HCT116 (cell line): ENCODE measurements around the gene DCST2. TPM values are rescaled to one million over a fixed set of nuclear protein-coding genes. Genes with fewer than 3 reads are reported as not detected.

ENCODE experiments used
- ATAC-seq: fragments of 200-7000 bp; cut with Tn5 transposase; 2 replicates; pipeline ENCODE4 v1.9.1; 2020; ENCODE audit warnings: mild to moderate bottlenecking, moderate library complexity
- BruUV-seq: library from RNA; stranded (reverse); fragments of 400-500 nt; replicated peaks from 2 replicates; lab custom pipeline; 2021; lab: Mats Ljungman, UMichigan
- CTCF ChIA-PET: fragments of 300-600 bp; sonication (Branson Sonifier 250); formaldehyde crosslinking; loops from one replicate; lab custom pipeline; 2021; ENCODE audit warnings: antibody characterized with exemption; lab: Charles Lee
- POLR2A ChIA-PET: fragments of 300-600, 350-600 bp; sonication (Branson Sonifier 250); formaldehyde crosslinking; loops from one replicate; lab custom pipeline; 2021; ENCODE audit warnings: antibody characterized with exemption; lab: Charles Lee
- RAD21 ChIA-PET, 2 experiments: fragments of 300-600 bp; sonication (Branson Sonifier 250); formaldehyde crosslinking; loops; one replicate each; lab custom pipeline; 2023; ENCODE audit warnings: low total read pairs in 2 of 2; ENCODE audit not compliant: uncharacterized antibody in 2 of 2, unreplicated experiment in 2 of 2, low non-redundant PET in 1 of 2; lab: Charles Lee
- DNase-seq: peaks from one replicate; pipeline ENCODE4 v3.0.0-alpha.2; 2010; ENCODE audit warnings: low read depth, low spot score
- H2AFZ ChIP-seq: fragments of 200-600 bp; shearing (Covaris generic), sonication (generic); 2 replicates; pipeline ENCODE4 v1.6.1; 2017; ENCODE audit warnings: low read depth, mixed run types, mixed read lengths, antibody characterized with exemption, low read length; ENCODE audit not compliant: poor library complexity, severe bottlenecking
- H3K27ac ChIP-seq: 2 replicates; pipeline ENCODE4 v1.5.1; 2012; ENCODE audit warnings: low read depth, low read length
- H3K27me3 ChIP-seq: fragments of 200-600 bp; sonication (generic); 2 replicates; pipeline ENCODE4 v1.6.1; 2016; ENCODE audit warnings: mixed run types, low read length, mixed read lengths; ENCODE audit not compliant: insufficient read depth
- H3K36me3 ChIP-seq, 2 experiments: fragments of 200-500 bp in 1 of 2; fragments of 200-600 bp in 1 of 2; sonication (Bioruptor generic) in 1 of 2; sonication (generic) in 1 of 2; 2 replicates each; pipeline versions ENCODE4 v1.5.1 to v1.6.1; 2014 to 2016; ENCODE audit warnings: low read length in 2 of 2, inconsistent platforms in 1 of 2, mixed read lengths in 1 of 2, mixed run types in 1 of 2; ENCODE audit not compliant: insufficient read depth in 2 of 2, control insufficient read depth in 1 of 2
- H3K4me1 ChIP-seq, 2 experiments: fragments of 200-600 bp in 1 of 2; sonication (generic) in 1 of 2; 2 replicates each; pipeline versions ENCODE4 v1.5.1 to v1.6.1; 2012 to 2017; ENCODE audit warnings: low read length in 2 of 2, inconsistent platforms in 1 of 2, mild to moderate bottlenecking in 1 of 2, mixed read lengths in 1 of 2, mixed run types in 1 of 2, moderate library complexity in 1 of 2; ENCODE audit not compliant: insufficient read depth in 2 of 2, control insufficient read depth in 1 of 2
- H3K4me2 ChIP-seq: fragments of 200-600 bp; sonication (generic); 2 replicates; pipeline ENCODE4 v1.6.1; 2017; ENCODE audit warnings: mixed run types, low read length, mixed read lengths
- H3K4me3 ChIP-seq, 2 experiments: fragments of 200-600 bp in 1 of 2; sonication (generic) in 1 of 2; replicated peaks in 1 of 2; 2 replicates each; pipeline ENCODE4 v1.5.1; 2011 to 2016; ENCODE audit warnings: low read length in 2 of 2, control low read depth in 1 of 2, low read depth in 1 of 2, mild to moderate bottlenecking in 1 of 2, mixed read lengths in 1 of 2, mixed run types in 1 of 2
- H3K79me2 ChIP-seq: fragments of 200-600 bp; sonication (generic); 2 replicates; pipeline ENCODE4 v1.6.1; 2017; ENCODE audit warnings: mild to moderate bottlenecking, mixed run types, low read length, moderate library complexity, mixed read lengths; ENCODE audit not compliant: insufficient read depth
- H3K9ac ChIP-seq: fragments of 200-600 bp; sonication (generic); 2 replicates; pipeline ENCODE4 v1.6.1; 2016; ENCODE audit warnings: low read length, mixed read lengths
- H3K9me2 ChIP-seq: fragments of 200-600 bp; sonication (generic), shearing (Covaris generic); 2 replicates; pipeline ENCODE4 v1.6.1; 2017; ENCODE audit warnings: mixed run types, mild to moderate bottlenecking, moderate library complexity; ENCODE audit not compliant: insufficient read depth
- H3K9me3 ChIP-seq, 2 experiments: fragments of 200-500 bp in 1 of 2; fragments of 200-600 bp in 1 of 2; sonication (Bioruptor generic) in 1 of 2; sonication (generic) in 1 of 2; 2 replicates each; pipeline ENCODE4 v1.6.1; 2014 to 2017; ENCODE audit warnings: low read length in 2 of 2, mixed read lengths in 2 of 2, inconsistent platforms in 1 of 2, low read depth in 1 of 2, mild to moderate bottlenecking in 1 of 2, mixed run types in 1 of 2, moderate library complexity in 1 of 2; ENCODE audit not compliant: control insufficient read depth in 1 of 2, insufficient read depth in 1 of 2
- H4K20me1 ChIP-seq: fragments of 200-600 bp; sonication (generic), shearing (Covaris generic); 2 replicates; pipeline ENCODE4 v1.6.1; 2017; ENCODE audit warnings: mixed run types, mild to moderate bottlenecking, moderate library complexity; ENCODE audit not compliant: insufficient read depth
- EGR1 ChIP-seq: IDR thresholded peaks from 2 replicates; pipeline ENCODE4 v1.6.1; 2012; ENCODE audit warnings: low read depth
- ELF1 ChIP-seq: IDR thresholded peaks from 2 replicates; pipeline ENCODE4 v1.6.1; 2012; ENCODE audit warnings: low read depth, borderline replicate concordance
- POLR2A ChIP-seq: IDR thresholded peaks from 2 replicates; pipeline ENCODE4 v1.7.0; 2011; ENCODE audit warnings: borderline replicate concordance; ENCODE audit not compliant: insufficient read depth, insufficient read length; ENCODE audit errors: extremely low read depth
- RAD21 ChIP-seq: IDR thresholded peaks from 2 replicates; pipeline ENCODE4 v1.6.1; 2012; ENCODE audit warnings: low read depth, mild to moderate bottlenecking
- REST ChIP-seq: IDR thresholded peaks from 2 replicates; pipeline ENCODE4 v1.6.1; 2012; ENCODE audit warnings: low read depth
- SP1 ChIP-seq: IDR thresholded peaks from 2 replicates; pipeline ENCODE4 v1.6.1; 2012; ENCODE audit warnings: low read depth
- SRF ChIP-seq: IDR thresholded peaks from 2 replicates; pipeline ENCODE4 v1.6.1; 2012; ENCODE audit warnings: low read depth
- ZBTB33 ChIP-seq: IDR thresholded peaks from 2 replicates; pipeline ENCODE4 v1.6.1; 2011; ENCODE audit warnings: mild to moderate bottlenecking, low read length, moderate library complexity; ENCODE audit not compliant: insufficient replicate concordance; ENCODE audit errors: extremely low read depth
- ZFX ChIP-seq: fragments of 450-650 bp; IDR thresholded peaks from 2 replicates; pipeline ENCODE4 v1.6.1; 2017
- intact Hi-C: fragments of 100-400 bp; cut with micrococcal nuclease; formaldehyde crosslinking; loops from 2 replicates; pipeline ENCODE4 v1.10.0; 2022
- total RNA-seq: library from RNA; stranded (reverse); gene quantifications from one replicate; pipeline ENCODE4 v1.2.1, GENCODE V29; 2021; ENCODE audit not compliant: unreplicated experiment

DCST2 gene
- total RNA-seq, 1 experiment from 2014 or later = 2.0 TPM

DNA sequence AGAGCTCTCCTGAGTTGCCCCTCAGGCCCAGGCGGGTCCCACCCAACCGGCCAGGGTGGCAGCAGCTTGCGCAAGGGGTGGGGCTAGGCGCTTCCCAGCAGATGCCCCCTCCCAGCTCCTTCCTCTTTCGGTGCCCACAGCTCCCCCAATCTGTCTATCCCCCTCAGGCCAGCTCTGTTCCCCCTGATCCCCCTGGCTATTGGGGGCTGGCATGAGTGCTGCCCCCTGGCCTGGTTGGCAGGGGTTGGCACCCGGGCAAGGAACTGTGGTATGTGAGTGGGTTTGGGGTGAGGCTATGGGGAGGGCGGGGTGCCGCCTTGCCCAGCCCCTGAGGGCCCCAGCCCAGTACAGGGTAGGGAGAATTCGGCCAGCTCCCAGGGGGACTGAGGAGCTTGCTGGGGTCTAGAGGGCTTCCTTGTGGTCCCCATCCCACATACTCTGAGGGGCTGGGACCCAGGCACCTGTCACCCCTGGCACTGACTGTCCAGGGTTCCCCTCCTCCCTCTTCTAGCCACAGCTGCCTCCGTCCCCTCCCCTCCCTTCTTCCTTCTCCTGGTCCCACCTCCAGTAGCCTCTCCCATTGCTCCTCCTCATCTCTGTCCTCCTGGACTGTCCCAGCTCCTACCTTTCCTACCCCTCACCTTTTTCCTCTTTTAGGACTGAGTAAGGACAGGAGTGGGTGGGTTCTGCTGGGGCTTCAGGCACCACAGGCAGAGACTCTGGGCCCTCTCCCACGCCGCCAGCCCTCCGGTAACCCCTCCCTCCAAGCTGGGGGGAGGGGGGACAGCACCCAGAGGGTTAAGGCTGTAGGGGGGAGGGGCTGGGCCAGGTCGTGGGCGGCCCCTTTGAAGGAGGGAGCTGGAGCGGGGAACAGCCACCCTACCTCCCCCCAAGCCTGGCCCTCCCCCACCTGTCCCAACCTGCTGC lies 25.3 kb downstream of the DCST2 start:
- Histone ChIP-seq H3K4me2 (no peak overlapping the region), H3K9ac (no peak overlapping the region), H4K20me1 (no peaks in the 10 kb centered on the region), H3K9me3 (no peaks in the 10 kb centered on the region), H2AFZ (no peak overlapping the region), H3K9me2 (no peaks in the 10 kb centered on the region), H3K27me3 (no peaks in the 10 kb centered on the region), H3K79me2 (peaks cover 94% of the 10 kb centered on the region), H3K4me1 (peaks cover 18 to 83% of the 10 kb centered on the region in 2 experiments), H3K36me3 (peaks cover 0 to 7% of the 10 kb centered on the region in 2 experiments; a peak in 2 of 4 replicates), H3K27ac (peak overlapping the region; percentile 24; the same call in 1 of the 2 replicates), H3K4me3 (no peak overlapping the region)
- TF ChIP-seq POLR2A = no peak
- no peak for TF ChIP-seq ELF1
- TF ChIP-seq ZBTB33 = no peak
- no peak for TF ChIP-seq REST
- TF ChIP-seq SRF = no peak
- no peak for TF ChIP-seq RAD21
- TF ChIP-seq ZFX = no peak
- TF ChIP-seq EGR1 = no peak
- TF ChIP-seq SP1 = no peak
- POLR2A ChIA-PET = no interaction called here
- DNase-seq = no peak
- no TSS peak for BruUV-seq
- intact Hi-C loops = no loop called here
- RAD21 ChIA-PET = no interaction called here
- no peak for ATAC-seq
- CTCF ChIA-PET = interaction anchor here (1.2 to 2.3 kb wide), 2 partner anchors 9 to 36 kb away, joined by 3 to 11 read pairs; no protein-coding TSS in a partner anchor
